Germinal center (tissue), 1 donor: ENCODE results near the gene PBX3.
"Not testable (repeated sequence)": the region's sequence is repeated elsewhere in the genome, so short reads cannot be mapped to it uniquely, and the experiment has no call there.

Source experiments
- DNase-seq: peaks from one replicate; pipeline ENCODE4 v3.0.0; 2012; ENCODE audit warnings: mixed read lengths, low spot score

PBX3 gene

DNA sequence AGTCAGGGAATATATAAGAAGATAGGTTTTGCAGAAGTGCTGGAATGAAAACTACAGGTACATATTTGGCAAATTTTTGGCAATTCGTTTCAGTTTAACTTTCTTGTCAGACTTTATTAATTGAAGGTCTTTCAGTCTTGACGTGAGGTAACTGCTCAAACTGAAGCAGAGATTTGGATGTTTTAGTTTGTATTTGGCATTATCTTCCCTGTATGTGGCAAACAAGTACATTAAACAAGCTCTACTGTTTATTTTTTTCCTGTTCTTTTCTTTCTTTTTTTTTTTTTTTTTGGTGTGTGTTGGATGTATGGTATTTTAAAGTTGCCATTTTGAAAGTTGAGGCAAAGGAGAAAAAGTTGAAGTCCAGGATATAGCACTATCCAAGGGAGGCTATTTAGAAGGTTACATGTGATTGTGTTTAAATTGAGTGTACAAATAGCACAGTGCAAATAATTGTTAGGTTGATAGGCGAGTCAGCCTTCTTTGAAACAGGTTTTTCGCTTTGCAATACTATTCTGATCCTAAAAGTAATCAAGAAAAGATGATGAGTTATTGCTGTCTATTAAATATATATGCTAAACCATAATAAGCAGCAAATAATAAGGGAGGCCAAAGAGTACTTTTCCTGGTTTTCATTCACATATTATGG, 2.2 kb downstream of the PBX3 start:
- no peak for DNase-seq

DNA sequence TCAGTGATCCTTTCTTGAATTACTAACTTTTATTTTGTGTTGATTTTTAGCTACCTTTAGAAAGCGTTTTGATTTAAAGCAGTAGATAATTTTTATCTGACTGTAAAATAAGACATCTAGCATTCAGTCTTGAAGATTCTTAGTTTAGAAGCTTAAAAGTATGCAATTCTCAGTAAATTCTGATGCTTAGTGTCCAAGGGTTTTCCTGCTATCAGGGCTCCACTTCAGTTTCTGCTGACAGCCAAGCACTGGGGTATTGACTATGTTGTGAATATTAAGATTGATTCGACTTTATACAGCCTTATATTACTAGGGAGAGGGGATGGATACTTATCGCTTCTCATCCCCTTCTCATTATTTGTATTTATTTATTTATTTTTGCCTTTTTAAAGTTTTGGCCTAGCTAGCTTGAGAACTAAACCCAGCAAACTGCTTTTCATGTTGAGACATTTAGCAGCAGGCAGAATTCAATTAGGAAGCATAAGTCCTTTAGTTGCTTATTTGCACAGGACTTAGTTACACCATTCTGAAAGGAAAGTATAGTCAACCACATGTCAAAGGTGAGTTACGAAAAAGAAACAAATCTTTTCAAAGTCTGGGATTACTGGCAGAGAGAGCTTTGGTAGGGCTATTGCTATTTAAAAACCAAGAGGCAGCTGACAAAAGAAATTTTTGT, 2.9 kb downstream of the PBX3 start:
- no peak for DNase-seq

DNA sequence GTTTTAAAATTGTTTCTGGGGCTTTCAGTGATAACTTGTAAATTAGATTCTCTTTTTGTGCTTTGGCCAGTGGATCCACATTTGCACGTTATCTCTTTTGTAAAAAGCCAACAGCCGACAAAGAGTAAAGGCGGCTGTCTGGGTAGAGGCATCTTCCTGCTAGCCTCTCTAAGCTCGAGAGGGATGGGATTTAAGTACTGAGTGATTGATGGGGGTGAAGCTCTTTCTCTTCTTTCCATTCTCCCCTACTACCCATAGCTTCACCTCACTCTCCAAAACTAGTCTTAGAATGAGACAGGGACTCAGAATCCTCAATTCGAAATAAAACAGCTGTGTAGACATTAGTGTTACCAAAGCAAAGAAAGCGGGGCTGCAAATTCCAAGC, 3.4 kb downstream of the PBX3 start:
- DNase-seq: no peak

DNA sequence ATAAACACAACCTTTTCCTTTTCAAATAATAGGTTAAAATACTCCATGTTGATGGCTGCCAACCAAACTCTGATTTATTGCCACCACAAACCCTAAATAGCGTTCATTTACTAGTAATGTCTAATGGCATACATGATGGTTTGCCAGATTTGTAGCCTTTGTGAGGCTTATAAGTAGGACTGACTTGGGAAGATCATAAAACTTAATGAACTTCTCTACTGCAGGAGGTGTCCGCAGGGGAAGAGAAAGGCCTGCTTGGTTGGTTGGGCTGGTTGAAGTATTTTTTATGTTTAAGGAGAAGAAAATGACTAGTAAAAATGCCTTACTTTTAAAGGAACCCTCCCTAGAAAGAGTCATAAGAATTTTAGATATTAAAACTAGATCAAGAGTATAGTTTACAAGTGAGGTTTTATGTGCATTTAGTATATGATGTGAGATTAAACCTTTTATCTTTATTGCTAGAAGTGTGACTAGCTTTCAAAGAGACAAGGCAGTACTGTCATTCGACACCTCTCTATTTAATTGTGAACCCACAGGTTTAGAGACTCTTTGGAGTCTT, 5.0 kb downstream of the PBX3 start:
- no peak for DNase-seq

DNA sequence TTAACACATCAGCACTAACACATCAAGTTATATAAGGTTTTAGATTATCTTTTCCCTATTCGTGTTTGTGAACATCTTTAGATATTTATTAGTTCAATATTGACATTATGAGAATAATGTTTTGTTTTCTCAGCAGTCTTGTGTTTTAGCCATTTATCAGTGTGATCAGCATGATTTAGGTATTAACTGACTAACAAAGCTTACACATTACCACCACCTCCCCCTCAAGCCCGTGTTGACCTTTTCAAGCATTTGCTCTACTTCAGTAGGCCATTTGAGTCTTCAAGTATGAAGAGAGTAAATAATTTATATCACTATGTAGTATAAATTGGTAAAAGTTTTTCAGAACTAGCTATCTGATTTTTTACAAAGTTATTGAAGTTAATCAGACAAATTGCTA, 6.9 kb downstream of the PBX3 start:
- no peak for DNase-seq

DNA sequence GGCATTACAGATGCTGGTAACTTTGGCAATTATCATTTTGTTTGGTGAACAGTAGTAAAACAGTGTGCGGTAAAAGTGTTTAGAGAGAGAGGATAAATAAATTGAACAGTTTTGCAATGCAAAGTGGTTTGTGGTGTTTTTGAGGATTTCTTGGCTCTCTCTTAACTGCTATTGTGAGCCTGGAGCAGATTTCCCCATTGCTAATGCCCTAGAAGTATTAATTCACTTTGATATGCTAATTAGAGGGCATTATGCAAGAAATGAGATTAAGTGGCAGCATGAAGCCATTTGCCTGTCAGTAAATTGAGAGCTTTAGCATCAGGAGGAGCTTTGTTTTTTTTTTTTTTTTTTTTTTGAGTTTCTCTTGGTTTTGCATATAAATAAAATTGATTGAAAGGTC, 8.2 kb downstream of the PBX3 start:
- DNase-seq: no peak

DNA sequence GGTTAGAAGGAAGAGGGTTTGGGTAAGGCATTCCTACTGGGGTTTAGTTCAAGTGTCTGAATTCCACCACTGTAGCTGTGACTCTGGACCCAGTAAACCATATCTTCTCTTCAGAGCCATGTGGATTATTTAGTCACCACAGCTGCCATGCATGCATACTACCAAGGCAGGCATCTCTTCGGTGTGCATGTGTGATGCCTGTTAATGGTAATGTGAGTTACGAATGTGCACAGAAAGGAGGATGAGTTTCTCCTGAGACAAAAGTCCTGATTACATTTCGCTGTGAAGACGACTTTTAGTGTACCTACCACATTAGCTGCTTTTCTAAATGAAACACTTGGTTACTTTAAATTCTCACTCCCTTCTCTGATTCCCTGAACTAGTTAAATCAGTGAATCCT, 9.3 kb downstream of the PBX3 start:
- no peak for DNase-seq

DNA sequence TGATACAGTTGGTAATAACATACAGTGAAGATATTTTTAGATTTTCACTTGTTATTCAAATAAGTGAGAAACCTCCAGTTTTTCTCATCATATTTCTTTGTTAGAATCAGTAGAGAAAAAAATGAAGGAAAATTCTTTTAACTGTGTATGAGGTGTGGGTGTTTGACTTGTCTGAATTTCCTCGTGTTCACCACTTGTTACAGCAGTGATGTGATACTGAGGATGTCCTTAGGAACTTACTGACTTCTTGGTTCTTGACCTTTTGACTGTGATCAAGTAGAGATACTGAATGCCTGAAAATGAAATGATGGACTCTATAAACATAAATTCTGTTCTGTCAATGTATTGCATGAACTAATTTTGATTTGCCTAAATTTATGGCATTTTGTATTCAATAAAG, 10.7 kb downstream of the PBX3 start:
- DNase-seq: no peak

DNA sequence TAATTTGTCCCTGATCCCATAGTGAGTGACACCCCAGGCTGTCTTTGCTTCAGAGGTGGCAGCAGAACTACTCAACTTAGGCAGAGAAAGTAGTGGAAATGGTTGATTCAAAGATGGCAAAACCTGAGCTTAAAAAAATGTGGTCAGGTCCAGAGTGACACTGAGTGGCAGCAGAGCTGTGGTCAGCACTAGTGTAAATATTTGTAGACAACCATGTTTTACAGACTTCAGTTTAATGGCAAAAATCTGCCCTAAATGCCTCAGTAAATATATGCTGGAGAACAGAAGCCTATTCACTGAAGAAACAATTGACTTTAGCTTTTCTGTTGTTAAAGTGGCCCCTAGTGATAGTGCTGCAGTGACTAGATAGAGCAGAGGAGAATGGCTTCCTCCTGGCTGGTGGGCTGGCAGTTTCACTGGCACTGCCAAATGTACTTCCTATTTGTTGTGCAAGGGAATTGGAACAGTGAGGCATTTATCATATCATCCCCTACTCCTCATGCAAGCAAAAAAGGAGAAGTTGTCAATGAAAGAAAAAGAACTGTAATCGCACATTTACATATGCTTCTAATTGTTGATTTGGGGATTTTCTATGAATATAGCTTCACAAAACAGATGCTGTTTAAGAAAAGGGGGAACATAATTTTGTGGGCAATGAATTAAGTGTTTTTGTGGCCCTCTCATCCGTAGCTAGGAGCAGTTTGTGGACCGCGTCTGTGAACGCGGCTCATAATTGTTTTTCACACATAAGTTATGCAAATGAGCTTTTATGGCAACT, 12.0 kb downstream of the PBX3 start:
- peak; percentile 70 for DNase-seq

DNA sequence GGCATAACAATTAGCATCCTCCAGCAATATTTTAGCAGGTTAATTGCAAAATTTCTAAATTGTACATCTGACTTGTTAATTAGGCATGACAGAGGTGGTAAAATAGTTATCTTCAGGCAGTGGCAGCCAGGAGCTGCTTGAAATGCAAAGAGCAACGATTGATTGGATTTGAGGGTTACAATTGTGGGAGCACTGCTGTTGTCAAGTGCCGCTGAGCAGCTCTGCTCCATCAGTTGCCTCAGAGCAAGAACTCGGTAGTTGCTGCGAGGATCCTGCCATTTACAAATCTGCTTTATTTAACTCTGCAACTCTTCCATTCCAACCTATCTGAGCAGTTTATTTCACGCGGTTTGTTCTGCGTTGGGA, 12.6 kb downstream of the PBX3 start:
- DNase-seq: peak; percentile 6

DNA sequence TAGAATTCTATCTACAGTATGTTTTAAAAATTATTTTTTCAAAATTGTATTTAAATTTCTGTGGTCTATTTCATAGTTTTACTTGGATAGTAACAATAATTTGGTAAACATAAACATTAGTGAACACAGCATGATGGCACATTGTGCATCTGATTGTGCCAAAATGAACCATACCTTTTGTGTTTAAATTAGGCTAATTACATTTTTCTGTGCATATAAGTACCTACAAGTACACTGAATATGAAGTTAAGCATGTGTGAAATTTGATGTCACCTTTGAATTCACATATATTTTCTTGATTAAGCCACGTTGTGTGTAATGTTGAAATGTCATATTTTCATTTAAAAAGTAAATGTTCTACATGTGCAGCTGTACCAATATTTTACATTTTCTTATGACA, 13.4 kb downstream of the PBX3 start:
- DNase-seq: no peak

DNA sequence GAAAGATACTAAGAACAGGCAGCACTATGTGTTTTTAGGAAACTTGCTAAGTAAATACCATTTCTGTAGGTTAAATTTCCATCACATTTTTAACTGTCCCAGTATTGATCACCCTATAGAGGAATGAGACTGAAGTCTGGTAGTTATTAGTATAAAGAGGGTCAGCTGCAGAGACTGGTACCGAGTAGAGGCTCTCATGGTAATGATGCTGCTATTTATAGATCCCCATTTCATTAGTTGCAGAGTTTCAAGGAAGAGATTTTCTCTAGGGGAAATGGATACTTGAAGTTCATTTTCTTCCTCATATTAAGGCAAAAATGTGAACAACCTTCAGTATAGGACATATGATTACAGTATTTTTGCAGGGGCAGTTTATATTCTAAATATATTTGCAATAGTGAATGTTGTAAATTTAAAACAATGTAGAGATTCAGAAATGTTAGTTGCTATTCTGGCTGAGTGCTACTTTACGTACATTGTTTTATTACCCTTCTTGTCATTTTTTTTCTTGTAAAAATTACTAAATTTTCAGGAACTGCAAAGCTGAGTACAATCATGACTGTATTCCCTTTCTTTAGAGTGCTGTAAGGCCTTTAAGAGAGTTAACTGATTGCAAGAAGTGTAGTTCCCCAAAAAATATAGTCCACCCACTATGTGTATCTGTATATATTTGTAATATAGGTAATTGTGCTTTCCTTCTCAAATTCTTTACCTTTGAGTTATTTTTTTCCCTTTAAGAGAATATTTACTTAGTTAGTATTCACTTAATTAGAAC, 14.7 kb downstream of the PBX3 start:
- DNase-seq: no peak

DNA sequence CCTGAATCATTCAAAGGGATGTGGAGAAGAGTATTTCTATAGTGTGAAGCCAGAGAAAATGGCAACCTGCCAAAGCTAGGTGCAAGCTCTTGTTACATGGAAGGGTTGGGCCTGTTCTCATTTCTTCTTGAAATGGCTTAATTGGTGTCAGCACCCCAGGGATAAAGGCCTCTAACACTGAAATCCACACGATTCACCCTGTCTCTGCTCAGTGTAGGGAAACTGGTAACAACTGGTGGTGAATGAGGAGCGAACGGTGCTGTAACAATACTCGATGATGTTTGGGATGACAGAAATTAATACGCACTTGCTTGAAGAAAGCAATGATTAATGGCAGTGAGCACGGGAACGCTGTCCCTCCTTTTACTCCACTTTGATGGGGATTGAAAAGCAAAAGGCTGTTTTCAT, 16.2 kb downstream of the PBX3 start:
- no peak for DNase-seq

DNA sequence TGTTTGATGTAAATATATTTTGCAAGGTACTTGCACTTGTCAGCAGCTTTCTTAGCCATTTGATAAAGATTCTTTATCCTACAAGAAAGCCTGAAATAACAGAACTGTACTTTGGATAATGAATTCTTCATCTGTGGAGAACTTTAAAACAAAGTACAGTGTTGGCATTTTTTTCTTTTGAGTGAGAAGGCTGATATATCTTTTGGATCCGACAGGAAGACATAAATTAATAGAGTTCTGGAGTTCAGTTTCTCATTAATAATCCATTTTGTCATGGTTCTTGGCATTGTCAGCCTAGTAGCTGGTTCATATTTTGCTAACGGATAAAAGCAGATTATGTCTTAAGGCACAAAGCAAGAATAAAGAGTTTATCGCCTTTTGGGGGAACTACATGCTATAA, 17.0 kb downstream of the PBX3 start:
- DNase-seq: no peak

DNA sequence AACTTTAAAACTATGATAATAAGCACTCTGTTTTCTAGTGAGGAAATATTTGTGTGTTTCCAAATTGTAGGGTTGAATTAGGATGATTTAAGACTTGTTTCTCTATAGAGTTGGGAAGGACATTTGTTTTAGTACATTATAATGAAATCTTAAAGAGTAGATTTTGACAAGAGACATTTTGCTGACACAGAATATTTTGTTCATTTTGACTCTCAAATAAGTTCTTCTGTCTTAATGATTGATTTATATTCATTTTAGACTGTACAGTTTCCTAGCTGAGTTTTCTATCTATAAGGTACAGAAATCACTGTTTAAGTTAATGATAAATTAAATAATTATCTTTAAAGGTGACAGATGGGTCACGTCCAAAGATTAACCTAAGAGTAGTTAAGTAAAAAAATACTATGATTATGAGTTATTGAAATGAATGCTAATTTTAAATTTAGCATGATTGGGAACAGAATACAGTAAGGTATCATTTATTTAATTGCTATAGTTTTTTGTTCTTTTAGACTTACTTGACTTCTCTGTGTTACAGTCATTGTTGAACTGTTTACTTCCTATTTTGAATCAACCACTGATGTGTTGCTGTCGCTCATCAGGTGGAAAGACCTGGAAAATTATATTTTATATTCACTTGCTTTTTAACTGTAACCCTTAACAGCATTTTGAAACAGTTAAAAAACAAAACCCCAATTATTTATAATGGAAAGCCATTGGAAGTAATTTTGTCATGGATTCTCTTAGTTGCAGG, 19.5 kb downstream of the PBX3 start:
- no peak for DNase-seq

DNA sequence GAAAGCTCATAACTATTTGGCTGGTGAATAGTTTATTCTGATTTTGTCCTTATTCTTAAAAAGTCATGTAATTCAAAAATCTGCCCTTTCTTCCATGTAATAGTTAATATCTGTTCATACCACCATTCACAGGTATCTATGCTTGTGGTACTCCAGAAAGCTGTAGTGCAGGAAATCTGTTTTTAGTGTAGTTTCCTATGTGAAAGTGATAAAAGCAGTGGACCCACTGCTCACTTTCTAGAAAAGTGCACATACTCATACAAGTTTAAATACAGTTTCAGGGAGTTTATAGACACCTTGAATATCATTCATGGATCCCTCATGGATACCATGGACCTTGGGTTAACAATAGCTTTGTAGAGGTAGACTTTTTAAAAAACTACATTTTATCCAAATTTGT, 20.2 kb downstream of the PBX3 start:
- no peak for DNase-seq

DNA sequence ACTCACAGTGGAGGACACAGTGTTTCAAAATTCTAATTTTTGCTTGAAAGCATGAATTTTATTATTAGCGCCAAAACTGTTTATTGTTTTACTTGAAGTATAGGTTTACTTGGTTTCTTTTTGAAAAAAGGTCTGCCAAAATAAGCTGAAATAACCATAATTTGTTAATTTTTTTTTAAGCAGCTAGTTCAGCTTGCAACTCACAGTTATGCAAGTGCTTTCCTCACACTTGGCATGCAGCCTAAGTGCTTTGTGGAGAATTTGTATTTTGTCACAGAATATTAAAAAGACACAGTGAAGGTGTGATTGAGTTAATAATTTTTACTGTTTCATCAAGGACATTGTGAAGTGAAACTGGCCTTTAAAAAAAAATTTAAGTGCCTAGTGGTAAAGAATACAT, 21.6 kb downstream of the PBX3 start:
- DNase-seq: no peak

DNA sequence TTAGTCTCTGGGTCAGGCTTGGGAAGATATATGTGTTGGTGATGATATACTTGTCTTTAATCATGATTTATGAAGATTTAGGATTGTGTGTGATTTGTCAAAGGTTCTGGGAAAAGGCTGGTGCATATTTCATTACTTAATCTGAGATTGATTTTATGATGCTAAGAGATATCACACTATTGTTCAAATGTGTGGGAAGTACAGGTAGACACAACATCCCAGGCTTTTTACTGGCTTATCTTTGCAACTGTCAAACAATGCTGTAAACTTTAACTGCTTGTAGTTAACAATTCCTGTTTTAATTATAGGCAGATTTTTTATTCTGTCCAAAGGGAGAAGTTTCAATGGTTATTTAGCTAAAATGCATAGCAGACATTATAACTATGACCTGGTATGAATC, 23.9 kb downstream of the PBX3 start:
- DNase-seq: no peak

DNA sequence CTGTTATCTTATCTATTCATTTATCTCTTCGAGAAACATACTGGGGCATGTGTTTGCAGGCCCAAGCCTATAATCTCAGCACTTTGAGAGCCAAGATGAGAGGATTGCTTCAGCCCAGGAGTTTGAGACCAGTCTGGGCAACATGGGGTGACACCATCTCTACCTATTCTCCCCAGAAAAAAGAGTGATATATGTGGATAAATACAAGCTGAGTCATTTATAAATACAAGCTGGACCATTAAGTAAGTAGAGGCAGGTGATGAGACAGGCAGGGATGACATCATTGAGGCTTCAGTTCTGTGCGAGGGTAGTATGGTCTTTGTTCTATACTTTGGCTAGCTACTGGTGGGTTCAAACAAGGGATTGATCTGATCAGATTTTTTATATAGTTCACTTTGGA, 25.6 kb downstream of the PBX3 start:
- DNase-seq: no peak

DNA sequence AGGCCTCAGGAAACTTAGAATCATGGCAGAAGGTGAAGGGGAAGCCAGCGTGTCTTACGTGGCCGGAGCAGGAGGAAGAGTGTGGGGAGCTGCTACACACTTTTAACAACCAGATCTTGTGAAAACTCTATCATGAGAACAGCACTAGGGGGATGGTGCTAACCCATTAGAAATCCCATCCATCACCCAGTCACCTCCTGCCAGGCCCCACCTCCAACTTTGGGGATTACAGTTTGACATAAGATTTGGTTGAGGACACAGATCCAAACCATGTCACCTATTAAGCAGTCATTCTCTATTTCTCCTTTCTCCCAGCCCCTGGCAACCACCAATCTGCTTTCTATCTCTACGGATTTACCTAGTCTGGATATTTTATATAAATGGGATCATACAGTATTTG, 26.9 kb downstream of the PBX3 start:
- DNase-seq: no peak

DNA sequence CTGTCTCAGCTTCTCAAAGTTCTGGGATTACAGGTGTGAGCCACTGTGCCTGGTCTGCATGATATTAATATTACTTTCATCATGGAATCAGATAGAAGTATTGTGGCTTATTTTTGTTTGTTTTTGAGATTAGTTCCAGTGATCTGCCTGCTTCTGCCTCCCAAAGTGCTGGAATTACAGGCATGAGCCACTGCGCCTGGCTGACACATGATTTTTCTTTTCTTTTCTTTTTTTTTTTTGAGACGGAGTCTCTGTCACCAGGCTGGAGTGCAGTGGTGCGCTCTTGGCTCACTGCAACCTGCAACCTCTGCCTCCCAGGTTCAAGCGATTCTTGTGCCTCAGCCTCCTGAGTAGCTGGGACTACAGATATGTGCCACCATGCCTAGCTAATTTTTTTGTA, 29.6 kb downstream of the PBX3 start:
- DNase-seq: not testable (repeated sequence)
